Measurements from ENCODE around the gene ANTXR2. TPM values are rescaled to one million over a fixed set of nuclear protein-coding genes. Genes with fewer than 3 reads are reported as not detected.
"Not testable (repeated sequence)": the region's sequence is repeated elsewhere in the genome, so short reads cannot be mapped to it uniquely, and the experiment has no call there.

The ANTXR2 gene
- total RNA-seq, 2 donors from 2014 or later: 111 to 164 TPM

DNA sequence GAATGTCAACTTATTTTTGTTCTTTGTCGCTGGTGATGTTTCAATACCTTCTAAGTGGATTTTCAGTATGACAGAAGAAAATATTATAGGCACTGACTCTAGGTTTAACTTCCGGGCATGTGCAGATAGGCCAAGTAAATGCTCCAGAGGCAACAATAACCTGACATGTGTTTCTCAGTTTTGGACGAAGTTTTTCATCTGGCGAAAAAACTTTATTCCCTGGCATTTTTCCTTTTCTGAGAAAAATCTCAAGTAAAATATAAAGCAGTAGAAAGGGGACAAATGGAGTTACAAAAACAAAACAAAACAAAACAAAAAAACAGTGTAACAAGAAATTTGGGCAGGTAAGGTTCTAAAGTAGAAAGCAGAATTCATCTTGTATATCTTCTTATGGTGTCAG lies 173.5 kb downstream of the ANTXR2 start:
- intact Hi-C loops (cut with DNase I): no loop called here
- DNase-seq (ENCODE audit: low spot score): no peak

GRCh38 chr4:79898055-79898454 lies 175.0 kb downstream of the ANTXR2 start:
- DNase-seq (ENCODE audit: low spot score): no peak
- intact Hi-C loops (cut with DNase I): no loop called here

DNA sequence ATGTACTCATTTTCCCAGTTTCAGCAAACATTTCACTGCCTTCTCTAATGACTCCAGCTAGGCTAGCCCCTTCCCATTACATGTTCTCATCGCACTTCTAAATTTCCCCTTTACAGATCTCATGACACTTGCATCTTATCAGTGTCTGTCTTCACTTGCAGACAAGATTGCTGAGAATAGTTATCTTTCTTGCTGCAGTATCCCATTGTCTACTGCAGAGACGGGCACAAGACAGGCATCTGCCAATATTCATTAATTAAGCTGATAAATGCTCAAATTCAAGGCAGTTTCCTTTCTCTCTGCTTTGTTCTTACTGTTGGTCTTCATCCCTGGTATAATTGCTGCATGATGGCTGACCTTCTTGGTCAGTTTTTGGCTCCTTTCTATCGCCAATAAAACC lies 175.9 kb downstream of the ANTXR2 start:
- intact Hi-C loops (cut with DNase I): no loop called here
- no peak for DNase-seq (ENCODE audit: low spot score)

DNA sequence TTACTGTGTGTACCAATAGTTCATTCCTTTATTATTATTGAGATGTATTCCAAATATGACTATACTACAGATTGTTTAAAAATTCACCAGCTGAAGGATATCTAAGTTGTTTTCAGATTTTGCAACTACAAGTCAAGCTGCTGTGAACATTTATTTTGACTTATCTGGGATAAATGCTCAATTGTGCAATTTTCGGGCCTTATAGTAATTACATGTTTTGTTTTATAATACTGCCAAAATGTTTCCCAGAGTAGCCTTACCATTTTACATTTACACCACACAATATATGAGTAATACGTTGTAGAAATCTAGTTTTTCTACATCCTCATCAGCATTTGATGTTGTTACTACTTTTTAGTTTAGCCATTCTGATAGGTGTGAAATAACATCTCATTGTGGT lies 179.6 kb downstream of the ANTXR2 start:
- intact Hi-C loops (cut with DNase I): no loop called here
- DNase-seq (ENCODE audit: low spot score): no peak

GRCh38 chr4:79889026-79889425 lies 184.0 kb downstream of the ANTXR2 start:
- DNase-seq (ENCODE audit: low spot score); intact Hi-C loops (cut with DNase I): not testable (repeated sequence)

GRCh38 chr4:79886557-79886956 lies 186.5 kb downstream of the ANTXR2 start:
- intact Hi-C loops (cut with DNase I): no loop called here
- no peak for DNase-seq (ENCODE audit: low spot score)

- no peak for DNase-seq (ENCODE audit: low spot score)
- intact Hi-C loops (cut with DNase I): no loop called here
Measured at GRCh38 chr4:79886021-79886420, 187.0 kb downstream of the ANTXR2 start.

GRCh38 chr4:79883290-79883689 lies 189.7 kb downstream of the ANTXR2 start:
- intact Hi-C loops (cut with DNase I): no loop called here
- DNase-seq (ENCODE audit: low spot score): no peak

DNA sequence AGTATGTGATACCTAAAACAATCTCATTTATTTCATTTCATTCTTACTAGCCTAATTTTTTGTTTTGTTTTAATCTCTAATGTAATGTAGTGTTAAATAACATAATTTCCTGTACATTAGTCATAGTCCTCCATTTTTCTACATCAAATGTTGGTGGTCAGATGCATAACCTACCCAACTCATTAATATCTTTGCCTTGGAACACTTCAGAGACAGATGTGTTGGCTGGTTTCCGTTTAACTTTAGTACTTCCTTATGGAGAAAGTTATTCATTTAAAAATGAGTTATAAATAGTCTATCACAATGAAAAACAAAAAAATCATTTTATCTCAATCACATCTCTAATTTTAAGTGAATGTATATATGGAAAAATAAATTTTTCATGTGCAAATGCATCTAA lies 190.2 kb downstream of the ANTXR2 start:
- DNase-seq (ENCODE audit: low spot score): no peak
- intact Hi-C loops (cut with DNase I): no loop called here

GRCh38 chr4:79881407-79881806 lies 191.6 kb downstream of the ANTXR2 start:
- intact Hi-C loops (cut with DNase I): no loop called here

GRCh38 chr4:79877511-79877910 lies 195.5 kb downstream of the ANTXR2 start:
- intact Hi-C loops (cut with DNase I): no loop called here
- no peak for DNase-seq (ENCODE audit: low spot score)

More at GRCh38 chr4:79881407-79881806, 191.6 kb downstream of the ANTXR2 start:
- DNase-seq (ENCODE audit: low spot score): no peak

GRCh38 chr4:79875344-79875899 lies 197.6 kb downstream of the ANTXR2 start:
- intact Hi-C loops (cut with DNase I): no loop called here
- no peak for DNase-seq (ENCODE audit: low spot score)

DNA sequence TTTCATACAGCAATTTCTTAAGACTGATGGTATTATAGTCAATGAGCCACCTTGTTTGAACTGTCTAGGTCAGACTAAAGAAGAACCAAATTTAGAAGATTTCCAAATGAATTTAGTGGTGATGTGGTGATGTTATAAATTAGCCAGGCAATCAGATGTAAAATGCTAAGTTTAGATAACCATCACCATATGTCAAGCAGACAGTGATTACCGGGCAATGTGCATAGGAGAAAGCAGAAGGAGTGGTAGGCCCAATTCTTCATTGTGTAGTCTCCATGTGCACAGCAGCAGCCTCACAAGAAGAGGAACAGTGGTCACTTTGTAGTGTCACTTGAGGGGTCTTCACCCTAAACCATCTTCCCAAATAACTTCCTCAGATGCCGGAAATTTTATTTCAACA lies 198.8 kb downstream of the ANTXR2 start:
- intact Hi-C loops (cut with DNase I): no loop called here
- no peak for DNase-seq (ENCODE audit: low spot score)

DNA sequence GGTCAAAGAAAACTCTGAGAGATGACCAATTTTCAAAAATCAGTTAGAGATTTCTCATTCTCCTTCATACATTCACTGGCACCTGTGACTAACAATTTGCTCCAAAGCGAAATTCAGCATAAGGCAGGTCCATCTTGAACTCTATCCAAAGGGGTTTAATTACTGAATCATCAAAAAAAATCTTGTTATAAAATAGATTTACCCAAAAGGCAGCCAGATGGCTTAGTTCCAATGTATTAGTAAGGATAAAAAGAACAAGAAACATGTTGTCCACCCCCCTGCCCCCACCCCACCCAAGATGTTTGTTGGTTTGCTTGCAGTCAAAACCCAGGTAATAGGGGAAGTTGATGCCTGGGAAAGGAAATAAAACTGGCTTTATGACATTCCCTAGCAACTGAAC lies 200.3 kb downstream of the ANTXR2 start:
- intact Hi-C loops (cut with DNase I): no loop called here

GRCh38 chr4:79871961-79872360 lies 201.1 kb downstream of the ANTXR2 start:
- intact Hi-C loops (cut with DNase I): no loop called here
- DNase-seq (ENCODE audit: low spot score): no peak

More for the DNA sequence above, 200.3 kb downstream of the ANTXR2 start:
- DNase-seq (ENCODE audit: low spot score): no peak

- intact Hi-C loops (cut with DNase I): no loop called here
- no peak for DNase-seq (ENCODE audit: low spot score)
Measured at GRCh38 chr4:79869597-79870237, 203.3 kb downstream of the ANTXR2 start.

GRCh38 chr4:79865201-79865597 lies 207.8 kb downstream of the ANTXR2 start:
- intact Hi-C loops (cut with DNase I): no loop called here
- no peak for DNase-seq (ENCODE audit: low spot score)

- DNase-seq (ENCODE audit: low spot score): no peak
- intact Hi-C loops (cut with DNase I): no loop called here
Measured at GRCh38 chr4:79864500-79865200, 208.4 kb downstream of the ANTXR2 start.

DNA sequence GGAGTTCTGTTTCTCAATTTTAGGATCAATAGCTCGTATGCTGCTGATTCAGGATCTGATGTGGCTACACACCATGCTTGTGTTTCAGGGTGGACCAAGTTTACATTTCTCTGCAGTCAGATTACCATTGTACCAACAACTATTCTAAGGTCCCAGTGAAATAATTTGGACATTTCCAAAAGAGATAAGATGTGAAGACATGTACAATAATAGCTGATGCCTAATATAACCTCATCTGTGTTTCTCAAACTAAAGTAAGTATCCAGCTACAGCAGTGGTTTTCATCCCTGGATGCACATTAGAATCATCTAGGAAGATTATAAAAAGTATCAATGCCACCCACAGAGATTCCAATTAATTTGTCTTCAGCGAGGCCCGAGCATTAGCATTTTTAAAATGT lies 209.7 kb downstream of the ANTXR2 start:
- intact Hi-C loops (cut with DNase I): no loop called here
- no peak for DNase-seq (ENCODE audit: low spot score)

DNA sequence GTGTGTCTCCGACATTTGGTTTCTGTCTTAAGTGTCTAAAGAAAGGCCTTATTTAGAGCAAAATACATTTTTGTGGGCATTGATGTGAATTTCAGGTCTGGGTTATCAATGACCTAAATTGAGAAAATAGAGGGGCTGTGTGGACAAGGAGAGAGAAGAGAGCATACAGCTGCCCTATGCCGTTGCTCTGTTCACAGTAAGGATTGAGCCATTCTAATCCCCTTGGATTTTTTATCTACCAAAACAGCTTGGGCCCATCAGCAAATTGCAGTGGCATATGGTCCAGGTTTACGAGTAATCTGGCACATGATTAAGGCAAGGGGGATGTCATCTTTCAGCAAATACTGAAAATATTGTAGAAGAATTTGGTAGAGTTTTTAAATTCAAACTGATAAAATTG lies 210.2 kb downstream of the ANTXR2 start:
- intact Hi-C loops (cut with DNase I): no loop called here

DNA sequence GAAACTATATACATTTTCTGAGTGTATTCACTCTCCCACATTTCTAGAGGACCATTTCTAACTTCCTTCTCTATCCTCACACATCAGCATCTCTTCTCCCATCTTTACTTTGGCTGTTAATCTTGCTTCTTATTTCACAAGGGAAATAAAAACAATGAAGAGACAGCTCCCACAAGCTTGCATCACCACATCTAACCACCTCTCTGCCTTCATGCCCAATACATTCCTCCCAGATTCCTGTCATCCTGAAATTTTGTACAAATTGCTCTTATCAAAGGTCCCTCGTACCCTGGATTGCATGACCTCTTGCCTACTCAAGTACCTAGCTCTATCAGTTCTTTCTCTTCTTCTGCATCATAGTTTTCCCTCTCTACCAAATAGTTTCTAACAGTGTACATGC lies 215.2 kb downstream of the ANTXR2 start:
- intact Hi-C loops (cut with DNase I): no loop called here
- no peak for DNase-seq (ENCODE audit: low spot score)

More for the DNA sequence above, 210.2 kb downstream of the ANTXR2 start:
- no peak for DNase-seq (ENCODE audit: low spot score)

All from posterior vena cava (tissue), 2 donors.